ENCODE results near the gene ZNF773.

DNA sequence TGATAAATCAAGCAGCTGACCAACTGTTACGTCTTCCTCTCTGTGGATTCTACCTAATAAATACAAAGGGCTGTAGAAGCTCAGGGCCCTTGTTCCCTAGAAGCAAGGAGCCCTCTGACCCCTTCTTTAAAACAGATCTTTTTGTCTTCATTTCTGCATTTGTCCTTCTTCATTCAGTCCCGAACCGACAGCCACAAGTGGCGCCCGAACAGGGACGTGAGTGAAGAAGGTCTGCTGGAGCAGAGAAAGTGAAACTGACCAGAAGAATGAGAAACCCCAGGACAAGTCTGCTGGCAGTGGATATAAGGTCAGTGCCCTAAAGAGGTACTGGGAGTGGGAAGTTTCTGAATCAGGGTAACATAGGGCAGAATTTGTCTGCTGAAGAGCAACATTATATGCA lies 13.1 kb downstream of the ZNF773 start:
- TF ChIP-seq EP300 (conservative IDR thresholded peaks at IDR 0.05; ENCODE audit: poor library complexity, severe bottlenecking) (no peak), RAD21 (conservative IDR thresholded peaks at IDR 0.05) (no peak), POLR2AphosphoS5 (IDR thresholded peaks at IDR 0.05) (no peak), EZH2 (IDR thresholded peaks at IDR 0.05; ENCODE audit: borderline replicate concordance, insufficient read depth, low read length, poor library complexity, severe bottlenecking) (no peak), SMC3 (conservative IDR thresholded peaks at IDR 0.05; ENCODE audit: poor library complexity) (no peak), TAF1 (IDR thresholded peaks at IDR 0.05; ENCODE audit: low read depth) (no peak), MXI1 (conservative IDR thresholded peaks at IDR 0.05; ENCODE audit: poor library complexity, severe bottlenecking) (no peak)
- TF ChIP-seq, protein P1, sequence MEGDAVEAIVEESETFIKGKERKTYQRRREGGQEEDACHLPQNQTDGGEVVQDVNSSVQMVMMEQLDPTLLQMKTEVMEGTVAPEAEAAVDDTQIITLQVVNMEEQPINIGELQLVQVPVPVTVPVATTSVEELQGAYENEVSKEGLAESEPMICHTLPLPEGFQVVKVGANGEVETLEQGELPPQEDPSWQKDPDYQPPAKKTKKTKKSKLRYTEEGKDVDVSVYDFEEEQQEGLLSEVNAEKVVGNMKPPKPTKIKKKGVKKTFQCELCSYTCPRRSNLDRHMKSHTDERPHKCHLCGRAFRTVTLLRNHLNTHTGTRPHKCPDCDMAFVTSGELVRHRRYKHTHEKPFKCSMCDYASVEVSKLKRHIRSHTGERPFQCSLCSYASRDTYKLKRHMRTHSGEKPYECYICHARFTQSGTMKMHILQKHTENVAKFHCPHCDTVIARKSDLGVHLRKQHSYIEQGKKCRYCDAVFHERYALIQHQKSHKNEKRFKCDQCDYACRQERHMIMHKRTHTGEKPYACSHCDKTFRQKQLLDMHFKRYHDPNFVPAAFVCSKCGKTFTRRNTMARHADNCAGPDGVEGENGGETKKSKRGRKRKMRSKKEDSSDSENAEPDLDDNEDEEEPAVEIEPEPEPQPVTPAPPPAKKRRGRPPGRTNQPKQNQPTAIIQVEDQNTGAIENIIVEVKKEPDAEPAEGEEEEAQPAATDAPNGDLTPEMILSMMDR (IDR thresholded peaks at IDR 0.05; ENCODE audit: poor library complexity, severe bottlenecking), result no peak
- TF ChIP-seq, protein P2, sequence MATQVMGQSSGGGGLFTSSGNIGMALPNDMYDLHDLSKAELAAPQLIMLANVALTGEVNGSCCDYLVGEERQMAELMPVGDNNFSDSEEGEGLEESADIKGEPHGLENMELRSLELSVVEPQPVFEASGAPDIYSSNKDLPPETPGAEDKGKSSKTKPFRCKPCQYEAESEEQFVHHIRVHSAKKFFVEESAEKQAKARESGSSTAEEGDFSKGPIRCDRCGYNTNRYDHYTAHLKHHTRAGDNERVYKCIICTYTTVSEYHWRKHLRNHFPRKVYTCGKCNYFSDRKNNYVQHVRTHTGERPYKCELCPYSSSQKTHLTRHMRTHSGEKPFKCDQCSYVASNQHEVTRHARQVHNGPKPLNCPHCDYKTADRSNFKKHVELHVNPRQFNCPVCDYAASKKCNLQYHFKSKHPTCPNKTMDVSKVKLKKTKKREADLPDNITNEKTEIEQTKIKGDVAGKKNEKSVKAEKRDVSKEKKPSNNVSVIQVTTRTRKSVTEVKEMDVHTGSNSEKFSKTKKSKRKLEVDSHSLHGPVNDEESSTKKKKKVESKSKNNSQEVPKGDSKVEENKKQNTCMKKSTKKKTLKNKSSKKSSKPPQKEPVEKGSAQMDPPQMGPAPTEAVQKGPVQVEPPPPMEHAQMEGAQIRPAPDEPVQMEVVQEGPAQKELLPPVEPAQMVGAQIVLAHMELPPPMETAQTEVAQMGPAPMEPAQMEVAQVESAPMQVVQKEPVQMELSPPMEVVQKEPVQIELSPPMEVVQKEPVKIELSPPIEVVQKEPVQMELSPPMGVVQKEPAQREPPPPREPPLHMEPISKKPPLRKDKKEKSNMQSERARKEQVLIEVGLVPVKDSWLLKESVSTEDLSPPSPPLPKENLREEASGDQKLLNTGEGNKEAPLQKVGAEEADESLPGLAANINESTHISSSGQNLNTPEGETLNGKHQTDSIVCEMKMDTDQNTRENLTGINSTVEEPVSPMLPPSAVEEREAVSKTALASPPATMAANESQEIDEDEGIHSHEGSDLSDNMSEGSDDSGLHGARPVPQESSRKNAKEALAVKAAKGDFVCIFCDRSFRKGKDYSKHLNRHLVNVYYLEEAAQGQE (IDR thresholded peaks at IDR 0.05; ENCODE audit: borderline replicate concordance), result no peak

All from neural cell (in vitro differentiated cells).